ENCODE measurements around the gene NOS1AP. TPM values are rescaled to one million over a fixed set of nuclear protein-coding genes. Genes with fewer than 3 reads are reported as not detected.
A peak's percentile ranks its signal among the peaks of the same experiment; 100 is the strongest.

NOS1AP gene
- polyA plus RNA-seq, 3 donors = 0.12 TPM; not detected in 2

GRCh38 chr1:162233937-162234336 lies 164.4 kb downstream of the NOS1AP start:
- Histone ChIP-seq H4K20me1 (ENCODE audit: insufficient read depth, low read length) (no peaks in the 10 kb centered on the region), H3K36me3 (replicated peaks in 1 of 2; ENCODE audit: control insufficient read depth in 1 of 2, insufficient read depth in 2 of 2, low read length in 2 of 2) (no peaks in the 10 kb centered on the region), H3K4me1 (ENCODE audit: control insufficient read depth in 1 of 2, insufficient read depth in 2 of 2, low read length in 2 of 2) (peaks cover 61 to 67% of the 10 kb centered on the region in 2 donors), H2AFZ (ENCODE audit: insufficient read depth, low read depth, low read length, poor library complexity, severe bottlenecking) (no peak overlapping the region), H3K79me2 (ENCODE audit: insufficient read depth, low read length) (no peaks in the 10 kb centered on the region), H3K9ac (ENCODE audit: insufficient read depth, low read length, poor library complexity, severe bottlenecking) (no peak overlapping the region), H3K4me3 (replicated peaks in 1 of 3; ENCODE audit: low read depth in 2 of 3, low read length in 3 of 3) (no peak overlapping the region), H3K27ac (ENCODE audit: low read depth in 1 of 2, low read length in 2 of 2) (no peak overlapping the region), H3K27me3 (ENCODE audit: control insufficient read depth in 2 of 2, insufficient read depth in 2 of 2, low read length in 2 of 2) (no peaks in the 10 kb centered on the region), H3K4me2 (replicated peaks; ENCODE audit: extremely low read depth, low read length, poor library complexity, severe bottlenecking) (no peak overlapping the region), H3K9me3 (replicated peaks in 1 of 2; ENCODE audit: control insufficient read depth in 1 of 2, insufficient read depth in 1 of 2, low read length in 2 of 2) (no peaks in the 10 kb centered on the region)
- Mint-ChIP-seq H3K4me3 (no peak overlapping the region), H3K27ac (peak overlapping the region in 4 of 7 donors; percentile 39 to 91 (median 78)), H3K36me3 (no peaks in the 10 kb centered on the region), H3K27me3 (ENCODE audit: low read depth in 3 of 3) (peaks cover 0 to 2% (median 0%) of the 10 kb centered on the region in 3 donors), H3K9me3 (peaks cover 0 to 4% (median 0%) of the 10 kb centered on the region in 7 donors), H3K4me1 (peaks cover 79% of the 10 kb centered on the region)
- DNase-seq = no peak
- intact Hi-C loops (cut with micrococcal nuclease) = no loop called here
- TF ChIP-seq, protein P1, sequence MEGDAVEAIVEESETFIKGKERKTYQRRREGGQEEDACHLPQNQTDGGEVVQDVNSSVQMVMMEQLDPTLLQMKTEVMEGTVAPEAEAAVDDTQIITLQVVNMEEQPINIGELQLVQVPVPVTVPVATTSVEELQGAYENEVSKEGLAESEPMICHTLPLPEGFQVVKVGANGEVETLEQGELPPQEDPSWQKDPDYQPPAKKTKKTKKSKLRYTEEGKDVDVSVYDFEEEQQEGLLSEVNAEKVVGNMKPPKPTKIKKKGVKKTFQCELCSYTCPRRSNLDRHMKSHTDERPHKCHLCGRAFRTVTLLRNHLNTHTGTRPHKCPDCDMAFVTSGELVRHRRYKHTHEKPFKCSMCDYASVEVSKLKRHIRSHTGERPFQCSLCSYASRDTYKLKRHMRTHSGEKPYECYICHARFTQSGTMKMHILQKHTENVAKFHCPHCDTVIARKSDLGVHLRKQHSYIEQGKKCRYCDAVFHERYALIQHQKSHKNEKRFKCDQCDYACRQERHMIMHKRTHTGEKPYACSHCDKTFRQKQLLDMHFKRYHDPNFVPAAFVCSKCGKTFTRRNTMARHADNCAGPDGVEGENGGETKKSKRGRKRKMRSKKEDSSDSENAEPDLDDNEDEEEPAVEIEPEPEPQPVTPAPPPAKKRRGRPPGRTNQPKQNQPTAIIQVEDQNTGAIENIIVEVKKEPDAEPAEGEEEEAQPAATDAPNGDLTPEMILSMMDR (IDR thresholded peaks at IDR 0.05) = no peak
- 100% methylated on average over 1 of the region's 1 CpG for WGBS (ENCODE audit: insufficient coverage)

GRCh38 chr1:162234571-162234970 lies 165.1 kb downstream of the NOS1AP start:
- intact Hi-C loops (cut with micrococcal nuclease) = no loop called here
- WGBS (ENCODE audit: insufficient coverage) = 77% methylated on average over 2 of the region's 2 CpGs

More at GRCh38 chr1:162234571-162234970, 165.1 kb downstream of the NOS1AP start:
- Histone ChIP-seq H4K20me1 (ENCODE audit: insufficient read depth, low read length) (no peaks in the 10 kb centered on the region), H3K4me2 (replicated peaks; ENCODE audit: extremely low read depth, low read length, poor library complexity, severe bottlenecking) (peak overlapping the region; percentile 30), H3K4me1 (ENCODE audit: control insufficient read depth in 1 of 2, insufficient read depth in 2 of 2, low read length in 2 of 2) (peaks cover 55 to 60% of the 10 kb centered on the region in 2 donors), H3K36me3 (replicated peaks in 1 of 2; ENCODE audit: control insufficient read depth in 1 of 2, insufficient read depth in 2 of 2, low read length in 2 of 2) (no peaks in the 10 kb centered on the region), H3K4me3 (replicated peaks in 1 of 3; ENCODE audit: low read depth in 2 of 3, low read length in 3 of 3) (peak overlapping the region in 1 of 3 experiments; percentile 17), H2AFZ (ENCODE audit: insufficient read depth, low read depth, low read length, poor library complexity, severe bottlenecking) (no peak overlapping the region), H3K27me3 (ENCODE audit: control insufficient read depth in 2 of 2, insufficient read depth in 2 of 2, low read length in 2 of 2) (no peaks in the 10 kb centered on the region), H3K79me2 (ENCODE audit: insufficient read depth, low read length) (no peaks in the 10 kb centered on the region), H3K9me3 (replicated peaks in 1 of 2; ENCODE audit: control insufficient read depth in 1 of 2, insufficient read depth in 1 of 2, low read length in 2 of 2) (no peaks in the 10 kb centered on the region), H3K9ac (ENCODE audit: insufficient read depth, low read length, poor library complexity, severe bottlenecking) (no peak overlapping the region), H3K27ac (ENCODE audit: low read depth in 1 of 2, low read length in 2 of 2) (peak overlapping the region in 1 of 2 donors; percentile 79)
- TF ChIP-seq, protein P1 (IDR thresholded peaks at IDR 0.05) = no peak
- H3K9me3 Mint-ChIP-seq = peaks cover 0 to 4% (median 0%) of the 10 kb centered on the region in 7 donors
- H3K27me3 Mint-ChIP-seq (ENCODE audit: low read depth in 3 of 3) = peaks cover 0 to 4% (median 0%) of the 10 kb centered on the region in 3 donors
- H3K27ac Mint-ChIP-seq = peak overlapping the region; percentile 77 to 96 (median 94)
- H3K4me1 Mint-ChIP-seq = peaks cover 73% of the 10 kb centered on the region
- H3K4me3 Mint-ChIP-seq = peak overlapping the region in 1 of 2 donors; percentile 69
- H3K36me3 Mint-ChIP-seq = no peaks in the 10 kb centered on the region
- no peak for DNase-seq
